H1 (cell line): ENCODE results near the gene DRGX. TPM values are rescaled to one million over a fixed set of nuclear protein-coding genes. Genes with fewer than 3 reads are reported as not detected.

Source experiments
- ASH2L ChIP-seq: fragments of 200-600, 300-600 bp; sonication (generic); IDR thresholded peaks from one replicate; pipeline ENCODE4 v1.7.1; 2017; ENCODE audit warnings: low read length
- CHD7 ChIP-seq: fragments of 300-600 bp; sonication (generic); IDR thresholded peaks from 2 replicates; pipeline ENCODE4 v1.7.1; 2012; ENCODE audit warnings: low read length, moderate library complexity, mild to moderate bottlenecking, inconsistent platforms; ENCODE audit not compliant: insufficient replicate concordance
- E2F6 ChIP-seq: IDR thresholded peaks from 2 replicates; pipeline ENCODE4 v1.6.1; 2012; ENCODE audit warnings: inconsistent platforms
- FOSL1 ChIP-seq: IDR thresholded peaks from 2 replicates; pipeline ENCODE4 v1.6.1; 2011; ENCODE audit warnings: mild to moderate bottlenecking, low read depth, low read length, moderate library complexity; ENCODE audit not compliant: insufficient read depth
- GABPA ChIP-seq: IDR thresholded peaks from 2 replicates; pipeline ENCODE4 v1.6.1; 2011; ENCODE audit warnings: mild to moderate bottlenecking, low read length, moderate library complexity, borderline replicate concordance; ENCODE audit not compliant: insufficient read depth
- GTF2F1 ChIP-seq: IDR thresholded peaks from 2 replicates; pipeline ENCODE4 v1.6.1; 2012; ENCODE audit warnings: low read depth, low read length, improper control_type of control experiment, borderline replicate concordance
- HDAC6 ChIP-seq: IDR thresholded peaks from one replicate; pipeline ENCODE4 v1.7.1; 2012; ENCODE audit warnings: low read depth, mild to moderate bottlenecking, inconsistent platforms, low read length, moderate library complexity
- JUND ChIP-seq: IDR thresholded peaks from 2 replicates; pipeline ENCODE4 v1.6.1; 2011; ENCODE audit warnings: mild to moderate bottlenecking, improper control_type of control experiment, low read length
- RBBP5 ChIP-seq: IDR thresholded peaks from 2 replicates; pipeline ENCODE4 v1.7.1; 2012; ENCODE audit warnings: low read depth, mild to moderate bottlenecking, inconsistent platforms, low read length, moderate library complexity, borderline replicate concordance
- RNF2 ChIP-seq: fragments of 200-900, 300-1000 bp; sonication (generic); IDR thresholded peaks from 2 replicates; pipeline ENCODE4 v1.7.1; 2016; ENCODE audit warnings: borderline replicate concordance, low read depth, mild to moderate bottlenecking, antibody characterized with exemption, low read length; ENCODE audit not compliant: poor library complexity, severe bottlenecking; ENCODE audit errors: missing control alignments
- SIRT6 ChIP-seq: IDR thresholded peaks from one replicate; pipeline ENCODE4 v1.7.1; 2012; ENCODE audit warnings: low read length, inconsistent platforms
- polyA plus RNA-seq, 7 experiments: library from polyadenylated mRNA; depleted of rRNA in 3 of 7; stranded (reverse) in 5 of 7; unstranded in 2 of 7; fragments of >200 nt in 5 of 7; fragments of 200-250 nt in 2 of 7; gene quantifications; 1 replicate in 5 of 7; 2 replicates in 1 of 7; 4 replicates in 1 of 7; pipeline versions ENCODE4 v1.2.1 to v1.2.3, GENCODE V29; 2011 to 2013; ENCODE audit warnings: missing spikeins in 2 of 7, mixed read lengths in 2 of 7
- total RNA-seq: library from RNA; stranded (reverse); fragmentation: NEBNext Ultra II Directional; extraction: Animal tissue kit (Norgen Biotek cat#: 25700); gene quantifications from 2 replicates; pipeline ENCODE4 v1.2.1, GENCODE V29; 2021

The DRGX gene
- total and polyA plus RNA-seq, 2 of the 8 experiments (the other 6 are each of a cell fraction or from before 2014, with no cell fraction given), result not detected

- TF ChIP-seq CHD7 (no peak), JUND (no peak), RNF2 (no peak), E2F6 (no peak), HDAC6 (no peak), SIRT6 (no peak), RBBP5 (no peak), FOSL1 (no peak), GABPA (no peak), GTF2F1 (no peak), ASH2L (no peak)
Measured at GRCh38 chr10:49442863-49443262, 47.0 kb upstream of the DRGX start (continued).
